Stimulated activated CD4-positive, alpha-beta T cell treated with anti-CD3 and anti-CD28 coated beads, Interleukin-4, amount 100 ng/mL, for 1 hour (primary cell): ENCODE results near the gene PHLDA3.
"Not testable (repeated sequence)": the region's sequence is repeated elsewhere in the genome, so short reads cannot be mapped to it uniquely, and the experiment has no call there.

Source experiments
- DNase-seq: peaks from one replicate; pipeline ENCODE4 v3.0.0-alpha.2; 2020

Gene PHLDA3

DNA sequence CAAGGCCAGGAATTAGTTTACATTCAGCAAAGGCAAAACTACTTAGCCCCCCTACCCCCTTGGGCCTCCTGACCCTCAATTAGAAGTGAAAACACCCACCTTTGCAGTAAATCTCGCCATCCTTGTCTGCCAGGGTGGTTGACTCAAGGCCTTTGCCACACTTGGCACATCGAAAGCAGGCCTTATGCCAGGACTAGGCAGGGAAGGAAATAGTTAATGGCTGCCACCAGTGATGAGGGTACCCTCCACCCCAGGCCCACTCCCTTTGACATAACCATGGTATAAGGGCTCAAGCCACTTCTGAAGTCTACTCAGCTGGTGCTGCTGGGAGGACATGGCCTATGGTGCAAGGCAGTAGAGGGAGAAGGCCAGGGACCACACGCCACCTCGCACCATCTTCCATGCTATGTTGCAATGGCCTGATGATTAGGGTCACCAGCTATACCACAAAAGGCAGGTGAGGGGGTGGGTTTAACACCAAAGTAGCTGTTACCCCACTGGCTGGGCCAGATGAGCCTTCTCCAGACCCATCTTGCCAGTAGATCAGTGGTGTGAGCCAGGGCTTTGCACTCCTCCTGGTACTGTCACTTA, 16.3 kb upstream of the PHLDA3 start:
- DNase-seq = no peak

DNA sequence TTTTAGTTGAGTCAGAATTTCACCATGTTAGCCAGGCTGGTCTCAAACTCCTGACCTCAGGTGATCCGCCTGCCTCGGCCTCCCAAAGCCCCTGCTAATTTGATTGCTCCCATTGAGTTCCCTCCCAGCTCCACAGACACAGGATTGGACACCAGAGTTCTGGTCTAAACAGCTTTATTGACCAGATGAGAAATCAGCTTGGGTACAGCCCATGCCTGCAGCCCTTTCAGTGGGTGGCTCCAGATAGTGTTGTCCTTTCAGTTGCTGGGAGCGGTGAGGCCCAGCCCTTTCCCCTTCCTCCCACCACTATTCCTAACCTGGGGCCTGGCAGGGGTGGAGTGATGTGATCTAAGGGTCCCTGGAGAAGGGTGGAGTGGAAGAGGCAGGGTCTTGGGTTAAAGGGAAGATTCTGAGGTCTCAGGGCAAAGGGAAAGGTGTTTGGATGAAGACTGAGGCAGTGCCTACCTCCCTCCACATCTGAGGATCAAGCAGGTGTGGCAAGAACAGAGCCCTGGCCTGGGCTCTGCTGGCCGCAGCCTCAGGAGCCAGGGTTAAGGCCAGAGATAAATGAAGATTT, 14.5 kb upstream of the PHLDA3 start:
- no peak for DNase-seq

DNA sequence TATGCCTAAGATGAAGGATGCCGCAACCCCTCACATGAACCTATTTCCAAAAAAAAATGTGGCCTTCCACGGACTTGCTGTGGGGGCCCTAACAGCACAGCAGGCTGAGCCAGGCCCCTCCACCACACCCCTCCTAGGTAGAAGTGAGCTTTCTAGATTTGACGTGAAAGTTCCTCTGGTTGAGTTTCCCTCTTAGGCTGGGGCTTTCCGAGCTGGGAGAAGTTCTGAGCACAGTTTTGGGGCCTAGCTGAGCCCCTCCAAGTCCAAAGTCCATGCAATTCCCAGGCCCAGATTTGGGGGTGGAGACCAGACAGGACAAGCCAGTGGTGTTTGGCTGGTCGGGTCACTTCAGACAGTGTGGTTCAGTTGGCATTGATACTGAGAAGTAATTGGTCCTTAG, 13.8 kb upstream of the PHLDA3 start:
- no peak for DNase-seq

DNA sequence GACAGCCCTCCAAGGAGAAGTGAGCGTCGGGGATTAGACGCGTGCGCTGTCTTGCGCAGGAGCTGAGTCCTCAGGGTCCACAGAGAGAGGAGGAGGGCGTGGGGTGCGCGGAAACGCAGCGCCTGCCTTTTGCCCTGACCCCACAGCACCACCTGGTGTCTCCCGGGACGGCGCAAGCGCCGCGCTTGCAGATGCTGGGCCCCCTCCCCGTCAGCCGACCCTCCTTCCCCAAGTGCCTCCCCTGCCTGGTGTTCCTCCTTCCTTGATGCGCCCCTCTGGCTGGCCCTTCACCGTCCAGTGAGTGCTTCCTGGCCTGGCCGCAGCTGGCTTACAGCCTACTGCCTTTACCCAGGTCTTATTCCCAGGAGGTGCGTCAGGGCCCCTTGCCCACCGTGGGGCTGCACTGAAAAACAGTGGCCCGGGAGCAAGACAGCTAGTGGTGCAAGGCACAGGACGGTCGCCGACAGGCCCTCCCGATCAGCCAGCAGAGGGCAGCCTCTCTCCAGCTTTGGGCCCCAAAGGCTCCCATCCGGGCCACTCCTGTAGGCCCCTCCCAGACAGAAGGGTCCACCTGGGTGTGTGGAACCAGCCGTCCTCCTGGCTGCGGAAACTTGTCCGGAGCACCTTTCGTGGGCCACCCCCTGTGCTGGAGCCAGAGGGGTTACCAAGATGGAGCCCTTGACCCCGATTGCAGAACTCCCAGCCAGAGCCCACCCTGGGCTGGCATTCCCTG, 12.9 kb upstream of the PHLDA3 start:
- DNase-seq = peak; percentile 82

DNA sequence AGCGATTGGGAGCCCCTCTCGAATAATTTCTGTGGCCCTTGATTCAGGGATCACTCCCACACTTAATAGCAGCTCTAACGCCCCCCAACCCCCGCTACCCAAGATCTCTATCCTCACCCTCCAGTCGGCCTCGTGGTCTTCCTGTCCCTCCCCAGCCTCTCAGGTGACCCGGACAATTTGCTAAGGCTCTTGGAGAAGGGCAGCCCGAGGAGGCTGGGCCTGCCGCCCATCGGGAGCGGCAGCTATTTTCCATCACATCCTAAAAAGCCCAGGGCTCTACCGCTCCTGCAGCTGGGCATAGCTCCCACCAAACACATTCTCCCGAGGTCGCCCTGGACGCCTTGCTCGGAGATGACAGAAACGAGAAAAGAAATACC, 12.0 kb upstream of the PHLDA3 start:
- DNase-seq = no peak

DNA sequence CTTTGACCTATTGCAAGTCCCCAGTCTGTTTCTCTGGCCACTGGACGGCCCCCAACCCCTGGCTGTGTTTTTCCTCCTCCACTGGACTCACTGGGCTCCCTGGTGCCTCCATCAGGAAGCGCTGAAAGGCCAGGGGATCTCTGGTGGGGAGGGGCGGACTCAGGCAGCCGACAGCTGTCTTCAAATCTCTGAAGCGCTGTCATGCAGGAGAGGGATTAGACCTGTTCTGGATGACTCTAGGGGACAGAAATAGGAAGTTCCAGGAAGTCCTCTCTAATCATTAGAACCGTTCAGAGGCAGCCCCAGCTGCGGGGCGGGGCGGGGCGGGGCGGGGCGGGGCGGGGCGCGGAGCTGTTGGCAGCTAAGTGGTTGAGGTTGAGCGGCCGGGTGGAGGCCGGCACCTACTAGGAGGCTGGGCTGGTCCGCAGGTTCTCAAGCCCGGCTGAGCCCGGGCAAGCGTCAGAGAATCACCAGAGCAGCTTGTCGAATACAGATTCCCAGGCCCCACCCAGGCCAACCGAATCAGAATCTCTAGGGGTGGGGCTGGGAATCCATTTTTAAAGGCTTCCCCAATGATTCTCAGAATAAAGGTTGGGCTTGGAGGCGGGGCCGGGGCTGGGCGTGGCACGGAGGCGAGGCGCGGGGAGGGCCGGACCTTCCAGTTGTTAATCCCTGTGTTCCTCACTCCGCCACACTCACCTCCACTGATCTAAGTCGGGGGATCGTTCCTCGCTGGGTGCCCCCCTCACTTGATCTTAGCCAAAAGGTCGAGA, 11.4 kb upstream of the PHLDA3 start:
- DNase-seq = peak; percentile 66

DNA sequence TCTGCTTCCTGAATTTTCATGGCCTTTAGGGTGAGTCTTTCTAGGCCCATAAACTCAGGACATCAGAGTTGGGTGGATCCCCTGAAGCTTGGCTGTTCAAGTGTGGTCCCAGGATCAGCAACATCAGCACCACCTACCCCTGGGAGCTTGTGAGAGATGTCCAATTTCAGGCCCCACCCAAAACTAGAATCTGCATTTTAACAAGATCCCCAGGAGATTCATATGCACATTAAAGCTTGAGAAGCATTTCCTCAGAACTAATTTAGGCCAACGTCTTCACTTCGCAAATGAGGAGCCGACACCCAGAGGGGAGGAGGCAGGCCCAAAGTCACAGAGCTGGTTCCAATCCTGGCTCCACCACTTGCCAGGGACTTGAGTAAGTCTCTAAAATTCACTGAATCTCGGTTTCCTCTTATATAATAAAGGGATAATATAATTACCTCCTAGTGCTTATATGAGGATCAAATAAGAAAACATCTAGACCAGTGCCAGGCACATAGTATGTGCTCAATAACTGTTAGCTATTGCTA, 10.3 kb upstream of the PHLDA3 start:
- DNase-seq = no peak

DNA sequence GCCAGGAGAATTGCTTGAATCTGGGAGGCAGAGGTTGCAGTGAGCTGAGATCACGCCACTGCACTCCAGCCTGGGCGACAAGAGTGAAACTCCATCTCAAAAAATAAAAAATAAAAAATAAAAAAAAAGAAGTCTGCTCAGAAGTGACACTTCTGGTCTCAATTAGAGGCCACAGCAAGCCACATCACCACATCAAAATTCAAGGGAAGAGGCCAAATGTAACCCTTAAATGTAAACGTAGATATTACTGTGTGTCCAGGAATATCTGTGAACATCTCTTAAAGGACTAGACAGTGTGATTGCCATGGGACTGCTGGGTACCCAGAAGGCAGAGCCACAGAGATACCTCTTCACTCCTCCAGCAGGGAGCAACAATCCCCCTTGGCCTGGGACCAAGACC, 9.7 kb upstream of the PHLDA3 start:
- not testable (repeated sequence) for DNase-seq

DNA sequence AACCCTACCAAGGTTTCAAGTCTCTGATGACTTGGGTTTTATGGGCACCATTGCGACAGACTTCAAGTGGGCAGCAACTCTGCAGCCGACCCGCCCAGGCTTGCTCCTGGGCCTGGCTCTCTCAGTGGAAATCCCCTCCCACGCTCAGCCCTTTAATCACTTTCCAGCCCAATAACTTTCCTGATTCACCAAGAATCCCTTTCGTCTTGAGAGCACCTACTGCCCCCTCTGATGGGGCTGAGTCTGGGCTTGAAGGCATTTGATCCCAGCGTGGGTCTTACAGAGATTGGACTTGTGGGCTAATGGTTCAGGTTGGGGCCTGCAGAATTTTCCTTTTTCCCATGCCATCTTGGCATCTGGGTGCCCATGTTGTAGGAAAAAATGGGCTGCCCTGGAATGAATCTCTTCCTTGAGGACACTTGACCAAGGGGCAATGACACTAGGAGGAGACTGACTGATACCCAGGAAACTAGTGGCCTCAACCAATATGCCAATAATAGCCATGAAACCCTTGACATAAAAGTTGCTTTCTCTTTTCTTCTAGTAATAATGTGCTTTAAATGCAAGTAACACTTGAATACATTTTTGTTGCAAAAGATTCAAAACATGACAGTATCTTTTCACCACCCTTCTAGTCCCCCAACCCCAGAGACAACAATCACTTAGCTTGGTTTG, 7.8 kb upstream of the PHLDA3 start:
- no peak for DNase-seq

DNA sequence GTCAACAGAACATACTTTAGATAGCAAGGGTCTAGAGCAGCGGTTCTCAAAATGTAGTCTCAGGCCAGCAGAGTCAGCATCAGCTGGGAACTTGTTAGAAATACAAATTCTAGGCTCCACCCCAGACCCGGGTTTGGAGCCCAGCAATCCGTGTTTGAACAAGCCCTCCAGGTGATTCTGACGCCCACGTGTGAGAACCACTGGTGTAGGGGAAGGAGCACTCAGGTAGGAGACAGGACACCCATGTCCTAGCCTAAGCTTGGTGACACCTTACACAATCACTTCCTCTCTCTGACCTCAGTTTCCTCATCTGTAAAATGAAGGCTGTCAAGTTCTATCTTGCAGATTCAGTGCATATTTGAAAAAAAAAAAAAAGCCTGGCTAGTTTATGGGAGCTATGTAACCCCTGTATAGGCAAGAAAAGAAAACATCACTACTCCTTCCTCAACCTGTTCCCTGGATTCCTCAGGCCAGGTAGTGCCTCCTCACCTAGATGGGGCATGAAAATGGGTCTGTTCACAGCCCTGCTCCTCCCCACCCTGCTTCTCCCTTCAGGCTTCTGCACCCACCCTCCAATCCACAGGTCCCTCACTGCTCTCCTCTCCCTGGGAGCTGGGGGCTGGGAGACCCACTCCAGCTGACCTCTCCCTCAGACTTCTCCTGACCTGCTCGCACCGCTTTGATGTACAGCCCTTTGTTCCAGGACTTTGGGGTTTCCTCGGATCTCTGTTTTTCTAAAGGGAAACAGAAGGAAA, 7.1 kb upstream of the PHLDA3 start:
- DNase-seq = no peak

DNA sequence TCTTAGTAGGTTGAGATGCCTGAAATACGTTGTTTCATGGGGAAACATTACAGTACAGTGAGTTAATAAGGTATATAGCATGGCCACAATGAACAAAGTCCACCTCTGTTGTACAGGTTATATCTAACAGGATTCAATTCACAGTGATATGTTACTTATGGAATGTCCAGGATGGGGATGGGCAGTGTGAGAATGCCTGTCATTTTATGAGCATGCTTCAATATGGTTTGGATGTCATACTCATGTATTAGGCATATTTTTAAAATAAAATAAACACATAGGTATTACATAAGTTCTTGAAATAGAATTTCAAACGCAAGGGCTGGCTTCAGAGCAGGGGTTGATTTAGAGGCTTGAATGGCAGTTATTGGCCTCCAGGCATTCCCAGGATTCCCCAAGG, 6.1 kb upstream of the PHLDA3 start:
- DNase-seq = no peak

DNA sequence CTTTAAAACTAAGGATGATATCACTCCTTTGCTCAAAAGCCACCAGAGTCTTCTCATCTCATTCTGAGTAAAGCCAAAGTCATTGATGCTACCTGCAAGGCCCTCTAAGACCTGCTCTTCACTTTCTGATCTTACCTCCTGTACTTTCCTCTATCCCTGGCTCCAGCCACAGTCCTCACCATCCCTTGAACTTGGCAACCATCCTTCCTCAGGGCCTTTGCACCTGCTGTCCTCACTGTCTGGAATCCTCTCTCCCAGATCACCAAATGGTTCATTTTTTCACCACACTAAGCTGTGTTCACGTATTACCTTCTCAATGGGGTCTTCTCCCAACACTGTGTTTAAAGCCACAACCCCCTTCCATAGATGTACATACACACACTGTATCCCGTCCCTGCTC, 4.3 kb upstream of the PHLDA3 start:
- no peak for DNase-seq

DNA sequence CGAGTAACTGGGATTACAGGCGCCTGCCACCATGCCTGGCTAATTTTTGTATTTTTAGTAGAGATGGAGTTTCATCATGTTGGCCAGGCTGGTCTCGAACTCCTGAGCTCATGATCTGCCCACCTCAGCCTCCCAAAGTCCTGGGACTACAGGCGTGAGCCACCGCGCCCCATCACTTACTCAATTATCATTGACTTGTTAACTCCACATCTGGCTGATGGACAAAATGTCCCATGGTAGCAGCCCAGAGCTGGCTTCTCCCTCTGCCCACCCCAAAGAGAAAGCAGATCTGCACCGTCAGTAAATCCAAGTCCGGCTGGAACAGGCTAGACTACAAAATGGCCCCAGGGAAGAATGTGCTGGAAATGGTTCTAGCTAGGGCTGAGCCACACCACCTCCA, 3.3 kb upstream of the PHLDA3 start:
- not testable (repeated sequence) for DNase-seq

DNA sequence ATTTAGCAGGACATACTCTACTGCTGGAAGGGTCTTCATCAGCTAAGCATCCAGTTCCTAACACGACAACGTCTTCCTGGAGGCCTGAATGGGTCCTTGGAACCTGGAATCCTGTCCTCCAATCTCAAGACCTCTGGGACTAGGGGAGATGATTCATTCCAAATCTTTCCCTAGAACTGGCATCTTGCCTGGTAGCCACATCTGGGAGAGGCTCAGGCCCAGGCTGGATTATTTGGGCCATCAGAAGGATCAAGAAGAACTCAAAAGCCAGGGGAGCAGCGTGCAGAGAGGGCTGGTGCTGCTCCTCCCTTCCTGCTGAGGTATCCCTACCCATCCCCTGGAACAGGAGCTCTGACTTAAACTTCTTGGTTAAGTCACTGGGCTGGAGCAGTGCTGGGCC, 2.8 kb upstream of the PHLDA3 start:
- no peak for DNase-seq

DNA sequence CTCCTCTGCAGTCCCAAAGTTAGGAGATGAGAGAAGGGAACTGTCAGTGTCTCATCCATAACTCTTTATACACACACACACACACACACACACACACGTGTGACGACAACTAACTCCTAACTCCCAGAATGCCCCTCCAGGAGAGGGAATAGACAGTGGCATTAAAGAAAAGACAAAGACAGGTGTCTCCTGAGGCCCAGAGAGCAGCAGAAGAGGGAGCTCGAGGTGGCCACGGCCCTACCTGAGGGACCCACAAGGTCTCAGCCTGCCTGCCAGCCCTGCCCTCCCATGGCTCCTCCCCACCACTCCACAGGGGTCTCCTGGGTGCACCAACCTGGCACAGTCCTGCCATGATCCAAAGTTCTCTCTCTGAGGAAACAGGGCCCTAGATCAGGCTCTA, 1.6 kb upstream of the PHLDA3 start:
- no peak for DNase-seq

DNA sequence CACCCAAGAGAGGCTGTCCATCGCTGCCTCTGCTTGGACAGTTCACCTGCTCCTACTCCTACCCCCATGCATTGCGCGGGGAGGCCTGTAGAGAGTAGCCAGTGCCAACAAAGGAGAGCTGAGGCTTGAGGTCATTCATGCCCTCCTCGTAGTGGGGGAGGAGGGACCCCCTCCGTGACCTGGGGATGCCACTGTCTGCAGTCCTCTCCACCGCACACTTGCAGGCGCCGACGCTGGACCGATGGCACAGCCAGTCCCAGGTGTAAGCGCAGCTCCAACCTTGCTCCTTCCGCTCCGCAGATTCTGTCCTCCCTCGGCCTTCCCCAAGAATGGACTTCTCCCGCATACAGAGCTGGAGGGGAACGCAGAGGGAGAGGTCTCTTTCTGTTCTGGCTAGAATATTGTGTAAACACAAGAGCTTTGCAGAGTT, 672 bp upstream of the PHLDA3 start:
- no peak for DNase-seq

DNA sequence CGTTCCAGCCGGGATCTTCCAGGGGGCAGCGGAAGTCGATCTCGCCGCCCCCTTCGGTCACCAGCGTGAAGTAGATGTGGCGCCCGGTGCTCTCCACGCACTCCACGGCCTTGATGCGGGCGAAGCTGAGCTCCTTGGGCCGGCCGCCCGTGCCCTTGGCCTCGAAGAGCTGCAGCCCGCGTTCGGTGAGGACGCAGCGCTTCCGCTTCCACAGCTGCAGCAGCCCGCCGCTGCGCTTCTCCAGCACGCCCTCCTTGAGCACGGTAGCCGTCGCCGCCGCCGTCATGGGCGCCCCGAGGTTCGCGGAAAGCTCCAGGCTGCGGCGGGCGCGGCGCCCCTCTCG, 516 bp downstream of the PHLDA3 start:
- no peak for DNase-seq

DNA sequence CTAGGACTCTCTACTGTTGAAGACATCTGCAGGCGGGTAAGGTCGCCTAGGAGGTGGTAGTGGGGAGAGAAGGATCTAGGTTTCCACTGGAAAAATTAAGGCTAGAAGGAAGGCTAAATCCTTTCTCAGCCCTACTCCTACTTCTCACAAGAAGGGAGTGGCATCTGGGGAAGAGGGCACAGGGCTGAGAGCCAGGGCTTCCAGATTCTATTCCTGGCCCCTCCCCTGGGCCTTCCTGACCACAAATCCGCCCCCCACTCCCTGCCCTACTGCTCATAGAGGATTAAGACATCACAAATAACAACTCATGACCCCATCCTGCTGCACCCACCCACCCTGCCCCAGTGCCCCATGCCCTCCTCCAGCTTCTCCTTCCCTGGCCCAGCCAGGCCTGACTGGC, 2.5 kb downstream of the PHLDA3 start:
- DNase-seq = no peak

DNA sequence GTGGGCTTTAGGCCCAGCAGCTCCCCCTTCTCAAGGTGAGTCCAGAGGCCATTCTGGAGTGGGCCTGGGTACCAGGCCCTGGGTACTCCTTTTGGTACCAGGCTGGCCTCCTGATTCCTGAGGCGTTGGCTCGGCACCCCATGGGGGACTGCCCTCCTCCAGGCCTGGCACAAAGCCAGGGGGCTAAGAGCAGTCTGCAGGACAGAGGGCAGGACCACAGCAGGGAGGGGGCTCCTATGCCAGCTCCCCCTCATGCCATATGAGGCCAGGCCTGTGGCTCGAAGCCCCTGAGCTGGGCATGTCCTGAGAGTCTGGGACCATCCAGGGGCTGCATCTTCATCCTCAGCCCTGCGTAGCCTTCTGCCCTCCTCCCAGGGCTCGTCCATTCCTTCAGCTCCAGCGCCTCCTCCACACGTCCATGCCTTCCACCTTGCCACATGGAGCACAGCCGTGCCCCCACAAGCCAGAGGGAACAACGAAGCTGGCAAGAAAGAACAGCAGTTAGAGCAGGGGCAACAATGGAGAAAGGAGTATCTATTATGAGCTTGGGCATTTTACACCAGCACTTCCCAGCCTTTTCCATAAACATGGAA, 3.2 kb downstream of the PHLDA3 start:
- DNase-seq = no peak

DNA sequence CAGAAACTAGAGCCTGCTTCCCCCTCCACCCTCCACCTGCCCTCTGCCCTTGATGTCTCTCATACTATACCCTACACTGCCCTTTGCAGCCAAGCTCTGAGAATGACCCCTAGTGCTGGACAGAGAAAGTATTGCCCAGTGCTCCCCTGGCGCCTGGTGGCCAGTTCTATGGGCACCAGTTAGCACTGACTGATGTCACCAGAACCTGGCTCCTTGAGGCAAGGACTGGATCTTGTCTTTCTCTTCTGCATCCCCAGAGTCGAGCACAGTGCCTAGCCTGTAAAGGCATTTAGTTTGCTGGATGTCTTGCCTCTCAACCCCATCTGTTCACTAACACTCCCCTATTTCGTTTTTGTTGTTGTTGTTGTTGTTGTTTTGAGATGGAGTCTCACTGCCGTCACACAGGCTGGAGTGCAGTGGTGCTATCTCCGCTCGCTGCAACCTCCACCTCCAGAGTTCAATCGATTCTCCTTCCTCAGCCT, 5.9 kb downstream of the PHLDA3 start:
- DNase-seq = no peak

DNA sequence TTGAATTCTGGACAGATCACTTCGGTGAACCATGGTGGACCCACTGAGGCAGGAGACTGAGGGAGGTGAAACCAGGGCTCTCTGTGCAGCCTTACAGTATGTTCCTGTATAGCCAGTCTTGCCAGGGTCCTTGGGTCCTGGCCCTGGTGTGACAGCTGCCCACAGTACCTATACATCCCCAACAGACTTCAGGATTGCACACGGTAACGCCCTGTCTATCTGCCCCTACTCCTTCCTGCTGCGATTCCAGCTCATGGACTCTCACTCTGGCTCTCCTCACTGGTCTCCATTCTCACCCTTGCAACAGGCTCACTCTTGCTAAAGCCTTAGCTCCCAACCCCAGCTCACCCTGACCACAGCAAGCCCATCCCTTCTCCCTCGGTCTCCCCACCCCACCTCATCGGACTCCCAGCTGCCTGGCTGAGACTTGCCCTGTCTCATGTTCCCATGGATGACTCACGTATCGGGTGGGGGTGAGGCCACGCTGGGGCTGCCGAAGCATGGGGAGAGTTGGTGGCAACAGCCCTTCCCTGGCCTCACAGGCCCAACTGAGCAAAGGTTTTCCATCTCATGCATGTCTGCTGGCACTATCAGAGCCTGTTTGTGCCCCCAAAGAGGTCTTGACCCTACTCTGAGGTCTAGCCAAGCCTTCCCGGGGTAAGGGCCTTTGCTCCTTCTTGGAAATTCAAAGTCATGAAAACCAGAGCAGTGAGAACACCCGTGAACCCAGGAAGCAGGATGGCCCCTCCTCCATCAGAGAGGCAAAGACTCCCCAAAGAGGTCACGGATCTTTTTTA, 7.1 kb downstream of the PHLDA3 start:
- no peak for DNase-seq
